HEK293 (cell line): ENCODE results near the gene KRTAP2-3.

Source experiments
- HOXA7 ChIP-seq: sonication (generic); formaldehyde crosslinking; IDR thresholded peaks from 2 replicates; pipeline ENCODE4 v1.8.1; 2022; ENCODE audit warnings: missing genetic modification reagents, borderline replicate concordance
- ZNF155 ChIP-seq: fragments of 450-650 bp; formaldehyde crosslinking; IDR thresholded peaks from 2 replicates; pipeline ENCODE4 v1.5.1; 2016; ENCODE audit warnings: missing biosample characterization, missing genetic modification characterization
- ZNF174 ChIP-seq: fragments of 450-650 bp; formaldehyde crosslinking; IDR thresholded peaks from 2 replicates; pipeline ENCODE4 v1.5.0; 2017; ENCODE audit warnings: missing biosample characterization, mild to moderate bottlenecking, missing genetic modification characterization
- ZNF660 ChIP-seq: fragments of 450-650 bp; IDR thresholded peaks from 2 replicates; pipeline ENCODE4 v1.5.1; 2018; ENCODE audit warnings: missing biosample characterization, mild to moderate bottlenecking, missing genetic modification characterization
- ZSCAN30 ChIP-seq: fragments of 450-650 bp; IDR thresholded peaks from 2 replicates; pipeline ENCODE4 v1.5.1; 2018; ENCODE audit warnings: missing biosample characterization, mild to moderate bottlenecking, missing genetic modification characterization, moderate library complexity
- TF ChIP-seq, protein P1 (sequence below): fragments of 450-650 bp; formaldehyde crosslinking; IDR thresholded peaks from 2 replicates; pipeline ENCODE4 v1.5.1; 2017; ENCODE audit warnings: missing biosample characterization, mild to moderate bottlenecking, missing genetic modification characterization, moderate library complexity
- TF ChIP-seq, protein P2 (sequence below): fragments of 450-650 bp; formaldehyde crosslinking; IDR thresholded peaks from 2 replicates; pipeline ENCODE4 v1.5.1; 2016; ENCODE audit warnings: missing biosample characterization, missing genetic modification characterization
- TF ChIP-seq, protein P3 (sequence below): sonication (generic); formaldehyde crosslinking; IDR thresholded peaks from 2 replicates; pipeline ENCODE4 v1.8.1; 2022; ENCODE audit warnings: mild to moderate bottlenecking, moderate library complexity, missing genetic modification reagents

DNA sequence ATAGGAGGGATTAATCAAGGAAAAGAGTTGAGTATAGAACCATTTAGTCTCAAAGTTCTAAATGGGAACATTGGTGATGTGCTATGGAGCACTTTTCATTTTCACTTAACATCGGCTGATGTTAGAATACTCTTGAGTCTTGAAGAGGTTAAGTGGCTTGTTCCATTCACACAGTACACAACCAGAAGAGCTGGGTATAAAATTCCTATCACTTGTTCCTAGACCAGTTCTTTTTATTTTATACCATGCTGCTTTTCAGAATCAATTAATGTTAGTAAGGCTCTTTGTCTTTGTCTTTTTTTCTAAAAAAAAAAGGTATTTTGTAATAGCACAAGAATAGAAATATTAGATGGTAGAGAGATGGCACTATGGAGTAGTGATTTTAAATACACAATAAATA is 17.0 kb downstream of the KRTAP2-3 start:
- TF ChIP-seq ZNF174 (no peak), ZNF660 (tag by site-specific recombination) (no peak), ZNF155 (tag by site-specific recombination) (no peak), HOXA7 (no peak), ZSCAN30 (tag by site-specific recombination) (no peak)
- TF ChIP-seq, protein P1, sequence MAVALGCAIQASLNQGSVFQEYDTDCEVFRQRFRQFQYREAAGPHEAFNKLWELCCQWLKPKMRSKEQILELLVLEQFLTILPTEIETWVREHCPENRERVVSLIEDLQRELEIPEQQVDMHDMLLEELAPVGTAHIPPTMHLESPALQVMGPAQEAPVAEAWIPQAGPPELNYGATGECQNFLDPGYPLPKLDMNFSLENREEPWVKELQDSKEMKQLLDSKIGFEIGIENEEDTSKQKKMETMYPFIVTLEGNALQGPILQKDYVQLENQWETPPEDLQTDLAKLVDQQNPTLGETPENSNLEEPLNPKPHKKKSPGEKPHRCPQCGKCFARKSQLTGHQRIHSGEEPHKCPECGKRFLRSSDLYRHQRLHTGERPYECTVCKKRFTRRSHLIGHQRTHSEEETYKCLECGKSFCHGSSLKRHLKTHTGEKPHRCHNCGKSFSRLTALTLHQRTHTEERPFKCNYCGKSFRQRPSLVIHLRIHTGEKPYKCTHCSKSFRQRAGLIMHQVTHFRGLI (tag by site-specific recombination) = no peak
- TF ChIP-seq, protein P2, sequence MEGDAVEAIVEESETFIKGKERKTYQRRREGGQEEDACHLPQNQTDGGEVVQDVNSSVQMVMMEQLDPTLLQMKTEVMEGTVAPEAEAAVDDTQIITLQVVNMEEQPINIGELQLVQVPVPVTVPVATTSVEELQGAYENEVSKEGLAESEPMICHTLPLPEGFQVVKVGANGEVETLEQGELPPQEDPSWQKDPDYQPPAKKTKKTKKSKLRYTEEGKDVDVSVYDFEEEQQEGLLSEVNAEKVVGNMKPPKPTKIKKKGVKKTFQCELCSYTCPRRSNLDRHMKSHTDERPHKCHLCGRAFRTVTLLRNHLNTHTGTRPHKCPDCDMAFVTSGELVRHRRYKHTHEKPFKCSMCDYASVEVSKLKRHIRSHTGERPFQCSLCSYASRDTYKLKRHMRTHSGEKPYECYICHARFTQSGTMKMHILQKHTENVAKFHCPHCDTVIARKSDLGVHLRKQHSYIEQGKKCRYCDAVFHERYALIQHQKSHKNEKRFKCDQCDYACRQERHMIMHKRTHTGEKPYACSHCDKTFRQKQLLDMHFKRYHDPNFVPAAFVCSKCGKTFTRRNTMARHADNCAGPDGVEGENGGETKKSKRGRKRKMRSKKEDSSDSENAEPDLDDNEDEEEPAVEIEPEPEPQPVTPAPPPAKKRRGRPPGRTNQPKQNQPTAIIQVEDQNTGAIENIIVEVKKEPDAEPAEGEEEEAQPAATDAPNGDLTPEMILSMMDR (tag by site-specific recombination) = no peak
- TF ChIP-seq, protein P3, sequence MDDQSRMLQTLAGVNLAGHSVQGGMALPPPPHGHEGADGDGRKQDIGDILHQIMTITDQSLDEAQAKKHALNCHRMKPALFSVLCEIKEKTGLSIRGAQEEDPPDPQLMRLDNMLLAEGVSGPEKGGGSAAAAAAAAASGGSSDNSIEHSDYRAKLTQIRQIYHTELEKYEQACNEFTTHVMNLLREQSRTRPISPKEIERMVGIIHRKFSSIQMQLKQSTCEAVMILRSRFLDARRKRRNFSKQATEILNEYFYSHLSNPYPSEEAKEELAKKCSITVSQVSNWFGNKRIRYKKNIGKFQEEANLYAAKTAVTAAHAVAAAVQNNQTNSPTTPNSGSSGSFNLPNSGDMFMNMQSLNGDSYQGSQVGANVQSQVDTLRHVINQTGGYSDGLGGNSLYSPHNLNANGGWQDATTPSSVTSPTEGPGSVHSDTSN = no peak
